Naive thymus-derived CD4-positive, alpha-beta T cell (primary cell): ENCODE data around the gene PGBD5. TPM values are rescaled to one million over a fixed set of nuclear protein-coding genes. Genes with fewer than 3 reads are reported as not detected.

Source experiments
- ATAC-seq: fragments of 150-1000 bp; cut with Tn5 transposase; 2 replicates; pipeline ENCODE4 v1.10.0; 2021; ENCODE audit warnings: mild to moderate bottlenecking, moderate library complexity
- CTCF ChIA-PET: fragments of 350-600 bp; sonication (Branson Sonifier 250); formaldehyde crosslinking; loops from one replicate; lab custom pipeline; 2021; ENCODE audit warnings: antibody characterized with exemption; lab: Charles Lee
- POLR2A ChIA-PET: fragments of 350-600 bp; sonication (Branson Sonifier 250); formaldehyde crosslinking; loops from one replicate; lab custom pipeline; 2021; ENCODE audit warnings: antibody characterized with exemption, inconsistent platforms; lab: Charles Lee
- DNase-seq, 9 donors: peaks; one replicate each; pipeline versions ENCODE4 v3.0.0 to v3.0.0-alpha.2; 2020 to 2022; ENCODE audit warnings: mixed read lengths in 1 of 9
- H3K27ac ChIP-seq: one replicate; pipeline ENCODE4 v1.7.0; 2013; ENCODE audit warnings: mild to moderate bottlenecking, low read depth, low read length, moderate library complexity
- H3K27me3 ChIP-seq, 2 donors: one replicate each; pipeline ENCODE4 v1.7.0; 2013; ENCODE audit warnings: low read length in 2 of 2, mild to moderate bottlenecking in 2 of 2, moderate library complexity in 2 of 2; ENCODE audit not compliant: control insufficient read depth in 2 of 2, insufficient read depth in 2 of 2
- H3K36me3 ChIP-seq, 3 experiments: 1 replicate in 2 of 3; 2 replicates in 1 of 3; pipeline ENCODE4 v1.7.0; 2013; ENCODE audit warnings: low read length in 3 of 3, mild to moderate bottlenecking in 3 of 3, moderate library complexity in 1 of 3; ENCODE audit not compliant: insufficient read depth in 3 of 3, control insufficient read depth in 2 of 3
- H3K4me1 ChIP-seq, 2 donors: one replicate each; pipeline ENCODE4 v1.7.0; 2013; ENCODE audit warnings: low read length in 2 of 2, mild to moderate bottlenecking in 2 of 2, moderate library complexity in 1 of 2; ENCODE audit not compliant: control insufficient read depth in 2 of 2, insufficient read depth in 2 of 2
- H3K4me3 ChIP-seq: 2 replicates; pipeline ENCODE4 v1.7.0; 2013; ENCODE audit warnings: mild to moderate bottlenecking, low read length
- H3K9me3 ChIP-seq, 3 experiments: 1 replicate in 2 of 3; 2 replicates in 1 of 3; pipeline ENCODE4 v1.7.0; 2013; ENCODE audit warnings: low read length in 3 of 3; ENCODE audit not compliant: control insufficient read depth in 2 of 3
- H3K27ac Mint-ChIP-seq, 9 donors: one replicate each; pipeline ENCODE4 v1.8.0; 2020 to 2022; ENCODE audit warnings: mixed read lengths in 9 of 9, mild to moderate bottlenecking in 8 of 9, moderate library complexity in 5 of 9, inconsistent platforms in 2 of 9
- H3K27me3 Mint-ChIP-seq, 5 donors: one replicate each; pipeline ENCODE4 v1.8.0; 2021 to 2022; ENCODE audit warnings: mixed read lengths in 5 of 5, mild to moderate bottlenecking in 1 of 5
- H3K36me3 Mint-ChIP-seq, 5 donors: one replicate each; pipeline ENCODE4 v1.8.0; 2020 to 2022; ENCODE audit warnings: mixed read lengths in 5 of 5, mild to moderate bottlenecking in 3 of 5, inconsistent platforms in 1 of 5
- H3K4me1 Mint-ChIP-seq, 7 donors: one replicate each; pipeline ENCODE4 v1.8.0; 2020 to 2022; ENCODE audit warnings: mixed read lengths in 7 of 7, mild to moderate bottlenecking in 3 of 7, inconsistent platforms in 1 of 7
- H3K4me3 Mint-ChIP-seq, 10 donors: one replicate each; pipeline ENCODE4 v1.8.0; 2020 to 2022; ENCODE audit warnings: mild to moderate bottlenecking in 10 of 10, mixed read lengths in 10 of 10, moderate library complexity in 6 of 10, inconsistent platforms in 2 of 10
- H3K9me3 Mint-ChIP-seq, 11 donors: one replicate each; pipeline ENCODE4 v1.8.0; 2020 to 2022; ENCODE audit warnings: mixed read lengths in 11 of 11, mild to moderate bottlenecking in 4 of 11, inconsistent platforms in 1 of 11, moderate library complexity in 1 of 11
- intact Hi-C, 2 donors: fragments of 100-400 bp; cut with micrococcal nuclease; formaldehyde crosslinking; loops; one replicate each; pipeline ENCODE4 v1.15.1; 2023
- polyA plus RNA-seq, 2 donors: library from polyadenylated mRNA; unstranded; fragments of 300-500 nt; fragmentation: Illumina TruSeq; gene quantifications; one replicate each; pipeline ENCODE4 v1.2.3, GENCODE V29; 2021
- total RNA-seq, 6 experiments: library from RNA in 5 of 6; stranded (reverse) in 5 of 6; gene quantifications; 1 replicate in 5 of 6; 2 replicates in 1 of 6; pipeline ENCODE4 v1.2.3 and lab custom pipeline; 2021 to 2026

The PGBD5 gene
- total and polyA plus RNA-seq, 7 experiments from 2014 or later, result 0.36 TPM; not detected in 6

- Mint-ChIP-seq H3K9me3 (peaks cover 0 to 8% (median 4%) of the 10 kb centered on the region in 11 donors), H3K36me3 (no peaks in the 10 kb centered on the region)
Observed at GRCh38 chr1:230394134-230394533, 32.0 kb downstream of the PGBD5 start.

DNA sequence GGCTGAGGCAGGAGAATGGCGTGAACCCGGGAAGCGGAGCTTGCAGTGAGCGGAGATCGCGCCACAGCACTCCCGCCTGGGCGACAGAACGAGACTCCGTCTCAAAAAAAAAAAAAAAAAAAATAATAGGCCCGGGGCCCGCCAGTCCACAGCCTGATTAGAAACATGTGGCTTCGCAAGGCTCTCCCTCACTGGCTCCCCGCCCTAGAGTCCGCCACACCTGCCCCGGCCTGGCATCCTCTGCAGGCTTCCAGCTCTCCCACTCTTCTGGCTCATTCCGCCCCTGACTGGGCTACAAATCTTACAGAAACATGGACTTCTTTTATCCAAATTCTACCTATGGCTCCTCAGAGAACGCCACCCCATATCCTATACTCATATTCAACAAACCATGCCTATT lies 32.4 kb downstream of the PGBD5 start:
- H3K36me3 Mint-ChIP-seq, result no peaks in the 10 kb centered on the region
- H3K27ac Mint-ChIP-seq, result no peak overlapping the region
- no peak for ATAC-seq
- H3K4me1 Mint-ChIP-seq, result peaks cover 0 to 4% (median 0%) of the 10 kb centered on the region in 7 donors
- H3K9me3 Mint-ChIP-seq, result peaks cover 0 to 8% (median 4%) of the 10 kb centered on the region in 11 donors
- intact Hi-C loops, result no loop called here
- Histone ChIP-seq H3K9me3 (peaks cover 0 to 7% (median 0%) of the 10 kb centered on the region in 3 experiments), H3K27me3 (no peaks in the 10 kb centered on the region), H3K27ac (no peak overlapping the region), H3K4me1 (no peaks in the 10 kb centered on the region), H3K4me3 (no peak overlapping the region), H3K36me3 (no peaks in the 10 kb centered on the region)
- POLR2A ChIA-PET, result no interaction called here
- peaks cover 6 to 50% (median 29%) of the 10 kb centered on the region in 5 donors for H3K27me3 Mint-ChIP-seq
- no peak overlapping the region for H3K4me3 Mint-ChIP-seq
- no peak for DNase-seq
- CTCF ChIA-PET, result no interaction called here

More at GRCh38 chr1:230394134-230394533, 32.0 kb downstream of the PGBD5 start:
- Histone ChIP-seq H3K4me1 (no peaks in the 10 kb centered on the region), H3K27me3 (no peaks in the 10 kb centered on the region), H3K36me3 (no peaks in the 10 kb centered on the region), H3K27ac (no peak overlapping the region), H3K4me3 (no peak overlapping the region), H3K9me3 (peaks cover 0 to 7% (median 0%) of the 10 kb centered on the region in 3 experiments)
- no peak for ATAC-seq
- no peak for DNase-seq
- ChIA-PET CTCF (no interaction called here), POLR2A (no interaction called here)
- H3K27me3 Mint-ChIP-seq, result peaks cover 6 to 50% (median 27%) of the 10 kb centered on the region in 5 donors
- no peak overlapping the region for H3K4me3 Mint-ChIP-seq
- peaks cover 0 to 4% (median 0%) of the 10 kb centered on the region in 7 donors for H3K4me1 Mint-ChIP-seq
- H3K27ac Mint-ChIP-seq, result no peak overlapping the region
- intact Hi-C loops, result no loop called here

DNA sequence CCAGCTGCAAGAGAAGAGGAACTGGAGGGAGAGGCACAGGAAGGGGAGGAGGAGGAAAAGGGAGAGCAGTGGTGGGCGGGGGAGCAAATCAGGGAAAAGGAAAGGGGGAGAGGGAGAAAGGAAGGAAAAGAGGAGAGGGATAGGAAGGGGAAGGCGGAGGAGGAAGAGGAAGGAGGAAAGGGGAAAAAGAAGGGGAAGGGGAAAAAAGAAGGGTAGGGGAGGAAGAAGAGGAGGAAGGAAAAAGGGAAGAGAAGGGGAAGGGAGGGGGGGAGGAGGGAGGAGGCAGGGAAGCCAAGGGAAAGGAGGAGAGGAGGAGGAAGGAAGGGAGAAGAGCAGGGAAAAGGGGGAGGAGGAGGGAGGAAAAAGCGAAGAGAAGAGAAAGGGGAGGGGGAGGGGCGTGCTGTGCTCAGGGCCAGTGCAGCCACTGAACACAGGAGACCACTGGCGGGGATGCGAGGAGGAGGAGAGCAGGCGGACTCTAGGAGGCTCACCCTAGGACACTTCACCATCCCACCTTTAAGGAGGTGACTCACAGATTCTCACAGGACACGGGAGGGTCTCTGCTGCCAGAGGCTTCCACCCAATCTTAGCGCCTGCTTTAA lies 33.1 kb downstream of the PGBD5 start:
- Mint-ChIP-seq H3K27ac (no peak overlapping the region), H3K27me3 (peaks cover 6 to 44% (median 26%) of the 10 kb centered on the region in 5 donors), H3K9me3 (peaks cover 0 to 8% (median 4%) of the 10 kb centered on the region in 11 donors), H3K36me3 (no peaks in the 10 kb centered on the region), H3K4me1 (peaks cover 0 to 4% (median 0%) of the 10 kb centered on the region in 7 donors), H3K4me3 (no peak overlapping the region)
- Histone ChIP-seq H3K4me1 (no peaks in the 10 kb centered on the region), H3K4me3 (no peak overlapping the region), H3K27ac (no peak overlapping the region), H3K27me3 (no peaks in the 10 kb centered on the region), H3K36me3 (no peaks in the 10 kb centered on the region), H3K9me3 (peaks cover 0 to 7% (median 0%) of the 10 kb centered on the region in 3 experiments)
- DNase-seq (no peak), ATAC-seq (no peak)
- POLR2A ChIA-PET, result no interaction called here
- CTCF ChIA-PET, result no interaction called here
- intact Hi-C loops, result no loop called here

DNA sequence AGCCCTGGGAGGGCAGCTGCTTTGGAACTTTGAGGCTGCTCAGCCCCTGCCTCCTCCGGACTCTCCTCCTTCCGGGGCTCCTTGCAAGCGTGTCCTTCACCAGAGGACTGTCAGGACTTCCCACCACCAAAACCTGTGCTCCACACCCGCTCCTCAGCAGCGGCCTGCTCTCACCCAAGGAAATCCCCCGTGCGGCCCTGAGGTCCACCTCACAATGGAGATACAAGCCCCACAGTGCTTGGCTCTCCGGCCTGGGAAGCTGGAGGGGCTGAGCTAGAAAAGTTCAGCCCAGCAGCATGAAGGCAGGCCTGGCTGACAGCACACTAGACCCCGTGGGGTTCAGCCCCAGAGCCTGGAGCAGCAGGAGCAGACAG lies 33.6 kb downstream of the PGBD5 start:
- Histone ChIP-seq H3K36me3 (no peaks in the 10 kb centered on the region), H3K4me1 (no peaks in the 10 kb centered on the region), H3K27ac (no peak overlapping the region), H3K4me3 (no peak overlapping the region), H3K27me3 (no peaks in the 10 kb centered on the region), H3K9me3 (peaks cover 0 to 7% (median 0%) of the 10 kb centered on the region in 3 experiments)
- H3K4me1 Mint-ChIP-seq, result peaks cover 0 to 4% (median 0%) of the 10 kb centered on the region in 7 donors
- H3K27ac Mint-ChIP-seq, result no peak overlapping the region
- H3K27me3 Mint-ChIP-seq, result peaks cover 6 to 42% (median 25%) of the 10 kb centered on the region in 5 donors
- no peak for ATAC-seq
- peaks cover 0 to 8% (median 4%) of the 10 kb centered on the region in 11 donors for H3K9me3 Mint-ChIP-seq
- no peaks in the 10 kb centered on the region for H3K36me3 Mint-ChIP-seq
- POLR2A ChIA-PET, result no interaction called here
- CTCF ChIA-PET, result no interaction called here
- H3K4me3 Mint-ChIP-seq, result no peak overlapping the region
- intact Hi-C loops, result no loop called here
- no peak for DNase-seq

DNA sequence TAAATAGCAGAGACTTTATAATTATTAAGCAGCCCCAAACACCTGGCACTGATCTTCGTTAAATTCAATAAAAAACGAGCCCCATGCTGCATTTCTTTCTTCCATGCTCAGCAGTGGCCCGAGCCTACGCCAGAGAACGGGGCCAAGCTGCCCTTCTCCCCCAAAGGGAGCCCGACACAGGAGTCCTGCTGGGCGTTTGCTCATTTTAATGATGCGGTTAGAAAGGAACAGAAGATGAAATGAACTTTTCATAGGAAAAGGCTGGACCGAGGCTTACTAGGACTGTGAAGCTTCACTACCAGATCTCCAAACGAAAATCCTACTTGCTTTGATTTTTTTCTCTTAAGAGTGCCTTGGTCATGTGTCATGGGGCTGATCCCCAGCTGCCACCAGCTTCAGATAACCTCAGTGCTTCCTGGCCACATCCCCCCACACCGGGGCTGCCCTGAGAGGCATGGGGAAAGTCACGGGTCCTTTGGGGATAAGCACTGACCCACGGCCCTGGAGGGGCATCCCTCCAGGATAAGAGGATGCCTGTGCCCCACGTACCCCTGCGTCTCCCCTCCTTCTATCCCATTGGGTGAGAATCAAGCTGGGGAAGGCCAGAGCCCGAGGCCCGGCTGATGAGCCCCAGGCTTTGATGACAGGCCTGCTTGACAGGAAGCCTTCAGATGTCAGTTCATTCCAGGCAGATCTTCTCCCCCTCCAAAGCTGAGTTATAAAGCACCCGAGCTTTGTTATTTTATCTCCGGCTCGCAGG lies 34.2 kb downstream of the PGBD5 start:
- Histone ChIP-seq H3K36me3 (no peaks in the 10 kb centered on the region), H3K27me3 (no peaks in the 10 kb centered on the region), H3K4me1 (no peaks in the 10 kb centered on the region), H3K27ac (no peak overlapping the region), H3K4me3 (no peak overlapping the region), H3K9me3 (peaks cover 0 to 7% (median 0%) of the 10 kb centered on the region in 3 experiments)
- CTCF ChIA-PET, result no interaction called here
- Mint-ChIP-seq H3K27me3 (peaks cover 6 to 36% (median 19%) of the 10 kb centered on the region in 5 donors), H3K4me3 (no peak overlapping the region), H3K36me3 (no peaks in the 10 kb centered on the region), H3K27ac (no peak overlapping the region), H3K9me3 (peaks cover 0 to 8% (median 3%) of the 10 kb centered on the region in 11 donors), H3K4me1 (peaks cover 0 to 4% (median 0%) of the 10 kb centered on the region in 7 donors)
- intact Hi-C loops, result no loop called here
- POLR2A ChIA-PET, result no interaction called here
- ATAC-seq (no peak), DNase-seq (no peak)

DNA sequence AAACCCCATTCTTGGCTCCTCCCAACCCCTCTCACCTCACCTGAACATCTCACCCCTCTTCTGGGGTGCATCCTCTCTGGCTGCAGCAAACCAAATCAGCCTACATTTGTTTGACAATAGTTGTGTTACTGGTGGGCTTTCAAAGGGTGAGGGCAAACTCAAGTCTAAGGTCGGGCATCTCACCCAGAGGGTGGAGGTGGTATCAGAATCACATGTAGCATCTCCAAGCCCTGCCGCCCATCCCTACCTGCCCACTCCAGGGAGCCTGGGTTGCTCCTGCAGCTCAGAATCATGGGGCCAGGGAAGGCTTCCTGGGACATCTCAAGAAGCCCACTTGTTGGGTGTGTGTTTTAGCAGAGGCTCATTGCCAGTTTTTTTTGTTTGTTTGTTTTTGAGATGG lies 35.8 kb downstream of the PGBD5 start:
- Histone ChIP-seq H3K27me3 (no peaks in the 10 kb centered on the region), H3K4me1 (no peaks in the 10 kb centered on the region), H3K4me3 (no peak overlapping the region), H3K36me3 (no peaks in the 10 kb centered on the region), H3K9me3 (peaks cover 0 to 7% (median 0%) of the 10 kb centered on the region in 3 experiments), H3K27ac (no peak overlapping the region)
- no peaks in the 10 kb centered on the region for H3K36me3 Mint-ChIP-seq
- peaks cover 6 to 27% (median 14%) of the 10 kb centered on the region in 5 donors for H3K27me3 Mint-ChIP-seq
- intact Hi-C loops, result no loop called here
- ChIA-PET CTCF (no interaction called here), POLR2A (no interaction called here)
- H3K27ac Mint-ChIP-seq, result peak overlapping the region in 1 of 9 donors; percentile 36
- H3K4me1 Mint-ChIP-seq, result no peaks in the 10 kb centered on the region
- DNase-seq (no peak), ATAC-seq (no peak)
- no peak overlapping the region for H3K4me3 Mint-ChIP-seq
- H3K9me3 Mint-ChIP-seq, result peaks cover 0 to 8% (median 3%) of the 10 kb centered on the region in 11 donors
